H1 (cell line): Measurements from ENCODE around the gene MORN5. TPM values are rescaled to one million over a fixed set of nuclear protein-coding genes. Genes with fewer than 3 reads are reported as not detected.

Experiments used
- CTCF ChIA-PET: fragments of 300-600 bp; sonication (Branson Sonifier 250); formaldehyde crosslinking; loops from one replicate; lab custom pipeline; 2021; ENCODE audit not compliant: partially characterized antibody; lab: Charles Lee
- POLR2A ChIA-PET: fragments of 300-600 bp; sonication (Branson Sonifier 250); formaldehyde crosslinking; loops from one replicate; lab custom pipeline; 2021; ENCODE audit warnings: inconsistent platforms; ENCODE audit not compliant: partially characterized antibody; lab: Charles Lee
- DNase-seq, 2 experiments: peaks; one replicate each; pipeline versions ENCODE4 v3.0.0 to v3.0.0-alpha.2; 2010 to 2022; ENCODE audit warnings: low spot score in 2 of 2, low read depth in 1 of 2, mixed read lengths in 1 of 2
- FAIRE-seq: peaks from 2 replicates; lab custom pipeline; 2011; peaks lifted over from hg19 to GRCh38; lab: Jason Lieb, UNC
- H2AFZ ChIP-seq: 2 replicates; pipeline ENCODE4 v1.8.1; 2012; ENCODE audit warnings: low read length, inconsistent platforms
- H2AK5ac ChIP-seq: 2 replicates; pipeline ENCODE4 v1.6.1; 2013; ENCODE audit warnings: low read depth, low read length
- H2BK120ac ChIP-seq: replicated peaks from 2 replicates; pipeline ENCODE3; 2013; ENCODE audit warnings: low read depth, low read length, inconsistent platforms
- H2BK12ac ChIP-seq: 2 replicates; pipeline ENCODE4 v1.6.1; 2013; ENCODE audit warnings: low read depth, low read length
- H2BK15ac ChIP-seq: 2 replicates; pipeline ENCODE4 v1.6.1; 2013; ENCODE audit warnings: low read length
- H2BK20ac ChIP-seq: 2 replicates; pipeline ENCODE4 v1.6.1; 2013; ENCODE audit warnings: low read length
- H2BK5ac ChIP-seq: 2 replicates; pipeline ENCODE4 v1.6.1; 2013; ENCODE audit warnings: low read depth, low read length
- H3K14ac ChIP-seq: 2 replicates; pipeline ENCODE4 v1.6.1; 2013; ENCODE audit warnings: inconsistent platforms; ENCODE audit not compliant: insufficient read length
- H3K18ac ChIP-seq: 2 replicates; pipeline ENCODE4 v1.6.1; 2013; ENCODE audit warnings: low read length; ENCODE audit errors: extremely low read depth
- H3K23ac ChIP-seq: 2 replicates; pipeline ENCODE4 v1.6.1; 2013; ENCODE audit warnings: inconsistent platforms; ENCODE audit not compliant: insufficient read length
- H3K23me2 ChIP-seq: 2 replicates; pipeline ENCODE4 v1.6.1; 2013; ENCODE audit warnings: low read depth, low read length
- H3K27ac ChIP-seq: 2 replicates; pipeline ENCODE4 v1.6.1; 2011; ENCODE audit warnings: low read depth, low read length, inconsistent platforms
- H3K27me3 ChIP-seq, 4 experiments: replicated peaks in 1 of 4; 1 replicate in 1 of 4; 2 replicates in 3 of 4; pipeline versions ENCODE4 v1.6.1 to v1.8.1; 2011 to 2013; ENCODE audit warnings: low read length in 3 of 4, mild to moderate bottlenecking in 3 of 4, inconsistent platforms in 2 of 4, mixed read lengths in 2 of 4, moderate library complexity in 1 of 4; ENCODE audit not compliant: control insufficient read depth in 3 of 4, insufficient read depth in 3 of 4; ENCODE audit errors: extremely low read depth in 1 of 4
- H3K36me3 ChIP-seq, 4 experiments: 2 replicates each; pipeline versions ENCODE4 v1.6.1 to v1.8.1; 2011 to 2013; ENCODE audit warnings: mild to moderate bottlenecking in 4 of 4, low read length in 3 of 4, moderate library complexity in 2 of 4, control low read depth in 1 of 4, inconsistent platforms in 1 of 4; ENCODE audit not compliant: insufficient read depth in 4 of 4, control insufficient read depth in 2 of 4
- H3K4ac ChIP-seq: replicated peaks from 2 replicates; pipeline ENCODE3; 2013; ENCODE audit warnings: low read length, low read depth, mixed read lengths, inconsistent platforms; ENCODE audit not compliant: insufficient read length
- H3K4me1 ChIP-seq, 4 experiments: replicated peaks in 1 of 4; 1 replicate in 1 of 4; 2 replicates in 3 of 4; pipeline versions ENCODE4 v1.6.1 to v1.8.1; 2011 to 2013; ENCODE audit warnings: low read length in 3 of 4, inconsistent platforms in 2 of 4, mixed read lengths in 1 of 4; ENCODE audit not compliant: insufficient read depth in 4 of 4, control insufficient read depth in 3 of 4
- H3K4me2 ChIP-seq, 2 experiments: 2 replicates each; pipeline versions ENCODE4 v1.6.1 to v1.8.1; 2011 to 2013; ENCODE audit warnings: low read depth in 2 of 2, low read length in 2 of 2, control low read depth in 1 of 2, inconsistent platforms in 1 of 2, mild to moderate bottlenecking in 1 of 2; ENCODE audit not compliant: insufficient read depth in 1 of 2
- H3K4me3 ChIP-seq, 4 experiments: fragments of 200-600, 300-600 bp in 1 of 4; sonication (generic), shearing (Covaris generic), sonication (Bioruptor Twin) in 1 of 4; 2 replicates each; pipeline versions ENCODE4 v1.5.1 to v1.8.1; 2011 to 2016; ENCODE audit warnings: low read length in 4 of 4, low read depth in 3 of 4, control low read depth in 2 of 4, inconsistent platforms in 2 of 4, mild to moderate bottlenecking in 2 of 4, mixed read lengths in 1 of 4, moderate library complexity in 1 of 4; ENCODE audit not compliant: insufficient read depth in 2 of 4; ENCODE audit errors: extremely low read depth in 1 of 4
- H3K56ac ChIP-seq: replicated peaks from 2 replicates; pipeline ENCODE3; 2013; ENCODE audit warnings: low read depth, mild to moderate bottlenecking, mixed read lengths, low read length, inconsistent platforms; ENCODE audit not compliant: insufficient read length
- H3K79me1 ChIP-seq: 2 replicates; pipeline ENCODE4 v1.6.1; 2013; ENCODE audit warnings: low read depth, low read length, control low read depth
- H3K79me2 ChIP-seq, 2 experiments: 2 replicates each; pipeline versions ENCODE4 v1.6.1 to v1.8.1; 2012 to 2013; ENCODE audit warnings: low read length in 2 of 2, mild to moderate bottlenecking in 2 of 2, inconsistent platforms in 1 of 2; ENCODE audit not compliant: insufficient read depth in 2 of 2, control insufficient read depth in 1 of 2
- H3K9ac ChIP-seq, 4 experiments: replicated peaks in 1 of 4; 1 replicate in 1 of 4; 2 replicates in 3 of 4; pipeline versions ENCODE4 v1.6.1 to v1.8.1; 2011 to 2013; ENCODE audit warnings: low read depth in 3 of 4, low read length in 3 of 4, control low read depth in 2 of 4, mild to moderate bottlenecking in 2 of 4, moderate library complexity in 2 of 4, inconsistent platforms in 1 of 4; ENCODE audit errors: extremely low read depth in 1 of 4
- H3K9me3 ChIP-seq, 2 experiments: 2 replicates each; pipeline versions ENCODE4 v1.6.1 to v1.8.1; 2012 to 2013; ENCODE audit warnings: mild to moderate bottlenecking in 2 of 2, moderate library complexity in 2 of 2, control low read depth in 1 of 2, inconsistent platforms in 1 of 2, low read depth in 1 of 2, low read length in 1 of 2, mixed read lengths in 1 of 2; ENCODE audit not compliant: insufficient read depth in 2 of 2
- H4K20me1 ChIP-seq, 2 experiments: replicated peaks in 1 of 2; 2 replicates each; pipeline versions ENCODE3 to v1.8.1; 2011 to 2013; ENCODE audit warnings: inconsistent platforms in 2 of 2, low read length in 2 of 2, mild to moderate bottlenecking in 1 of 2; ENCODE audit not compliant: insufficient read depth in 2 of 2, control insufficient read depth in 1 of 2
- H4K5ac ChIP-seq: 2 replicates; pipeline ENCODE4 v1.6.1; 2013; ENCODE audit warnings: low read length, low read depth, mixed read lengths, inconsistent platforms; ENCODE audit not compliant: insufficient read length
- H4K8ac ChIP-seq: 2 replicates; pipeline ENCODE4 v1.8.0; 2013; ENCODE audit warnings: mild to moderate bottlenecking, moderate library complexity, low read length, inconsistent platforms; ENCODE audit not compliant: insufficient read depth; ENCODE audit errors: extremely low read depth
- H4K91ac ChIP-seq: replicated peaks from 2 replicates; pipeline ENCODE3; 2013; ENCODE audit warnings: low read length, mixed read lengths, inconsistent platforms; ENCODE audit not compliant: insufficient read length
- GTF2F1 ChIP-seq: IDR thresholded peaks from 2 replicates; pipeline ENCODE4 v1.6.1; 2012; ENCODE audit warnings: low read depth, low read length, improper control_type of control experiment, borderline replicate concordance
- NRF1 ChIP-seq: IDR thresholded peaks from 2 replicates; pipeline ENCODE4 v1.6.1; 2011; ENCODE audit warnings: mild to moderate bottlenecking, low read depth, low read length, improper control_type of control experiment
- WGBS, 2 experiments: shearing (Covaris generic) in 1 of 2; methylation state at CpG; one replicate each; pipeline versions ENCODE4 v1.1.6 to v1.1.7; 2013 to 2015; ENCODE audit warnings: low lambda C conversion rate in 2 of 2, mixed read lengths in 2 of 2, inconsistent platforms in 1 of 2, low coverage in 1 of 2, missing lambda C conversion rate in 1 of 2; ENCODE audit not compliant: insufficient replicate concordance in 2 of 2, insufficient coverage in 1 of 2, insufficient read length in 1 of 2; ENCODE audit errors: extremely low coverage in 1 of 2, missing lambda C conversion rate in 1 of 2; 5-methylcytosine and 5-hydroxymethylcytosine counted together
- polyA plus RNA-seq, 7 experiments: library from polyadenylated mRNA; depleted of rRNA in 3 of 7; stranded (reverse) in 5 of 7; unstranded in 2 of 7; fragments of >200 nt in 5 of 7; fragments of 200-250 nt in 2 of 7; gene quantifications; 1 replicate in 5 of 7; 2 replicates in 1 of 7; 4 replicates in 1 of 7; pipeline versions ENCODE4 v1.2.1 to v1.2.3, GENCODE V29; 2011 to 2013; ENCODE audit warnings: missing spikeins in 2 of 7, mixed read lengths in 2 of 7
- total RNA-seq: library from RNA; stranded (reverse); fragmentation: NEBNext Ultra II Directional; extraction: Animal tissue kit (Norgen Biotek cat#: 25700); gene quantifications from 2 replicates; pipeline ENCODE4 v1.2.1, GENCODE V29; 2021

The MORN5 gene
- total and polyA plus RNA-seq, 2 of the 8 experiments (the other 6 are each of a cell fraction or from before 2014, with no cell fraction given), result not detected

- no peak overlapping the region for H4K5ac ChIP-seq
- no peak overlapping the region for H3K27ac ChIP-seq
- no peak overlapping the region for H2AK5ac ChIP-seq
- H3K4me3 ChIP-seq, result no peak overlapping the region
- ChIA-PET POLR2A (no interaction called here), CTCF (interaction anchor here (1.0 to 1.4 kb wide), 4 partner anchors 14 to 43 kb away, joined by 3 to 4 read pairs (median 4); no protein-coding TSS in a partner anchor)
- H3K27me3 ChIP-seq, result no peaks in the 10 kb centered on the region; a peak in 1 of 7 replicates
- no peak overlapping the region for H2BK15ac ChIP-seq
- TF ChIP-seq GTF2F1, result no peak
- TF ChIP-seq NRF1, result no peak
- peaks cover 2% of the 10 kb centered on the region for H3K23me2 ChIP-seq
- no peak overlapping the region for H3K18ac ChIP-seq
- H3K56ac ChIP-seq, result no peak overlapping the region
- H3K14ac ChIP-seq, result no peak overlapping the region
- no peak overlapping the region for H2BK20ac ChIP-seq
- no peak overlapping the region for H3K4ac ChIP-seq
- no peak overlapping the region for H3K4me2 ChIP-seq
- no peak overlapping the region for H3K23ac ChIP-seq
- H4K20me1 ChIP-seq, result no peaks in the 10 kb centered on the region
- H2BK120ac ChIP-seq, result no peak overlapping the region
- H3K4me1 ChIP-seq, result no peaks in the 10 kb centered on the region; a peak in 1 of 7 replicates
- DNase-seq (no peak), FAIRE-seq (no peak)
- 36% methylated on average over 2 of the region's 2 CpGs; no CpG with 5 or more reads in 1 of the 2 experiments for WGBS, 2 experiments
- H3K9me3 ChIP-seq, result peaks cover 0 to 4% of the 10 kb centered on the region in 2 experiments; a peak in 2 of 4 replicates
- H3K79me2 ChIP-seq, result no peaks in the 10 kb centered on the region
- no peak overlapping the region for H2AFZ ChIP-seq
- no peak overlapping the region for H2BK12ac ChIP-seq
- no peak overlapping the region for H4K91ac ChIP-seq
- no peak overlapping the region for H3K9ac ChIP-seq
- H3K79me1 ChIP-seq, result no peaks in the 10 kb centered on the region
- H3K36me3 ChIP-seq, result no peaks in the 10 kb centered on the region
- H2BK5ac ChIP-seq, result no peak overlapping the region
- no peak overlapping the region for H4K8ac ChIP-seq
Measured at GRCh38 chr9:122164286-122164685, 4.6 kb downstream of the MORN5 start.
